Type B pancreatic cell (in vitro differentiated cells): Measurements from ENCODE around the gene TUBA8. TPM values are rescaled to one million over a fixed set of nuclear protein-coding genes. Genes with fewer than 3 reads are reported as not detected.

ENCODE experiments used
- DNase-seq: peaks from one replicate; pipeline ENCODE4 v3.0.0; 2021; ENCODE audit warnings: mixed read lengths; ENCODE audit not compliant: unreplicated experiment; ENCODE audit errors: extremely low spot score
- H3K27ac Mint-ChIP-seq: 2 replicates; pipeline ENCODE4 v1.8.0; 2021; ENCODE audit warnings: mild to moderate bottlenecking, mixed read lengths
- H3K27me3 Mint-ChIP-seq: 2 replicates; pipeline ENCODE4 v1.8.0; 2021; ENCODE audit warnings: mixed read lengths
- H3K36me3 Mint-ChIP-seq: 2 replicates; pipeline ENCODE4 v1.8.0; 2021; ENCODE audit warnings: mixed read lengths
- H3K4me1 Mint-ChIP-seq: one replicate; pipeline ENCODE4 v1.8.0; 2021; ENCODE audit warnings: mixed read lengths; ENCODE audit not compliant: unreplicated experiment
- H3K4me3 Mint-ChIP-seq: 2 replicates; pipeline ENCODE4 v1.8.0; 2021; ENCODE audit warnings: mild to moderate bottlenecking, mixed read lengths
- H3K9me3 Mint-ChIP-seq: 2 replicates; pipeline ENCODE4 v1.8.0; 2021; ENCODE audit warnings: mixed read lengths
- CTCF ChIP-seq: fragments of 200-600 bp; sonication (generic); conservative IDR thresholded peaks from 2 replicates; pipeline ENCODE4 v1.5.0; 2021; ENCODE audit warnings: antibody characterized with exemption, mild to moderate bottlenecking
- total RNA-seq: library from RNA; stranded (reverse); gene quantifications from 2 replicates; pipeline ENCODE4 v1.2.1, GENCODE V29; 2021; ENCODE audit warnings: low replicate concordance

TUBA8 gene
- total RNA-seq, 1 donor from 2014 or later: 1.7 TPM

GRCh38 chr22:18087350-18087855 is 23.2 kb upstream of the TUBA8 start:
- H3K27ac Mint-ChIP-seq: no peak overlapping the region
- no peak for DNase-seq
- no peaks in the 10 kb centered on the region for H3K27me3 Mint-ChIP-seq
- no peaks in the 10 kb centered on the region for H3K9me3 Mint-ChIP-seq
- no peak overlapping the region for H3K4me3 Mint-ChIP-seq
- peaks cover 2% of the 10 kb centered on the region for H3K4me1 Mint-ChIP-seq
- TF ChIP-seq CTCF: no peak
- peaks cover 10% of the 10 kb centered on the region for H3K36me3 Mint-ChIP-seq

- no peaks in the 10 kb centered on the region for H3K4me1 Mint-ChIP-seq
- no peak overlapping the region for H3K4me3 Mint-ChIP-seq
- H3K9me3 Mint-ChIP-seq: no peaks in the 10 kb centered on the region
- no peak for TF ChIP-seq CTCF
- no peaks in the 10 kb centered on the region for H3K27me3 Mint-ChIP-seq
- no peak for DNase-seq
- H3K27ac Mint-ChIP-seq: no peak overlapping the region
- H3K36me3 Mint-ChIP-seq: peaks cover 7% of the 10 kb centered on the region
These were observed 21.6 kb upstream of the TUBA8 start for GRCh38 chr22:18088825-18089568.

- Mint-ChIP-seq H3K36me3 (peaks cover 7% of the 10 kb centered on the region), H3K4me1 (no peaks in the 10 kb centered on the region), H3K4me3 (no peak overlapping the region), H3K27me3 (no peaks in the 10 kb centered on the region), H3K27ac (no peak overlapping the region), H3K9me3 (no peaks in the 10 kb centered on the region)
- TF ChIP-seq CTCF: no peak
- DNase-seq: no peak
These were observed 20.3 kb upstream of the TUBA8 start for GRCh38 chr22:18090286-18090685.

- H3K36me3 Mint-ChIP-seq: peaks cover 7% of the 10 kb centered on the region
- no peaks in the 10 kb centered on the region for H3K4me1 Mint-ChIP-seq
- H3K4me3 Mint-ChIP-seq: no peak overlapping the region
- TF ChIP-seq CTCF: no peak
- no peak for DNase-seq
- no peaks in the 10 kb centered on the region for H3K27me3 Mint-ChIP-seq
- no peaks in the 10 kb centered on the region for H3K9me3 Mint-ChIP-seq
- H3K27ac Mint-ChIP-seq: peak overlapping the region; percentile 75
These were observed 19.1 kb upstream of the TUBA8 start for GRCh38 chr22:18091478-18091877.

- H3K4me3 Mint-ChIP-seq: peak overlapping the region; percentile 74
- DNase-seq: no peak
- H3K27ac Mint-ChIP-seq: peak overlapping the region; percentile 75
- H3K9me3 Mint-ChIP-seq: no peaks in the 10 kb centered on the region
- no peak for TF ChIP-seq CTCF
- H3K4me1 Mint-ChIP-seq: no peaks in the 10 kb centered on the region
- H3K36me3 Mint-ChIP-seq: peaks cover 12% of the 10 kb centered on the region
- H3K27me3 Mint-ChIP-seq: no peaks in the 10 kb centered on the region
These were observed 18.6 kb upstream of the TUBA8 start for GRCh38 chr22:18091916-18092526.
